KBM-7 (cell line): ENCODE measurements around the gene CIROP.

Experiments
- DNase-seq: peaks from one replicate; pipeline ENCODE4 v3.0.0-alpha.2; 2015
- in situ Hi-C: fragments of 300-500 bp; cut with MboI; formaldehyde crosslinking; loops from 2 replicates; pipeline ENCODE4 v1.14.3; 2020; ENCODE audit warnings: low sequenced_read_pairs, low pct_unique_long_range_greater_than_20kb, mixed read lengths

The CIROP gene

GRCh38 chr14:23071921-23072539 is 32.8 kb downstream of the CIROP start:
- no peak for DNase-seq
- in situ Hi-C loops = no loop called here

GRCh38 chr14:23071244-23071920 is 33.4 kb downstream of the CIROP start:
- in situ Hi-C loops = no loop called here
- DNase-seq = peak; percentile 90

GRCh38 chr14:23070262-23071129 is 34.3 kb downstream of the CIROP start:
- DNase-seq = no peak
- in situ Hi-C loops = no loop called here

GRCh38 chr14:23069413-23069806 is 35.4 kb downstream of the CIROP start:
- DNase-seq = no peak
- in situ Hi-C loops = loop anchor here (10.0 kb wide), 1 partner anchor 85 kb away; the partner anchor contains the start of gene AJUBA

GRCh38 chr14:23068789-23069412 is 35.9 kb downstream of the CIROP start:
- in situ Hi-C loops = loop anchor here (10.0 kb wide), 1 partner anchor 84 kb away; the partner anchor contains the start of gene AJUBA

GRCh38 chr14:23067847-23068788 is 36.7 kb downstream of the CIROP start:
- in situ Hi-C loops = loop anchor here (10.0 kb wide), 1 partner anchor 83 kb away; the partner anchor contains the start of gene AJUBA

More at GRCh38 chr14:23068789-23069412, 35.9 kb downstream of the CIROP start:
- peak; percentile 93 for DNase-seq

GRCh38 chr14:23066855-23067744 is 37.7 kb downstream of the CIROP start:
- DNase-seq = no peak
- in situ Hi-C loops = loop anchor here (10.0 kb wide), 1 partner anchor 82 kb away; the partner anchor contains the start of gene AJUBA

More at GRCh38 chr14:23067847-23068788, 36.7 kb downstream of the CIROP start:
- DNase-seq = no peak

GRCh38 chr14:23066368-23066767 is 38.4 kb downstream of the CIROP start:
- no peak for DNase-seq
- in situ Hi-C loops = loop anchor here (10.0 kb wide), 1 partner anchor 82 kb away; the partner anchor contains the start of gene AJUBA

GRCh38 chr14:23063601-23064000 is 41.2 kb downstream of the CIROP start:
- in situ Hi-C loops = loop anchor here (10.0 kb wide), 1 partner anchor 79 kb away; the partner anchor contains the start of gene AJUBA
- no peak for DNase-seq

- in situ Hi-C loops = loop anchor here (10.0 kb wide), 1 partner anchor 77 kb away; the partner anchor contains the start of gene AJUBA
- no peak for DNase-seq
These were observed 42.8 kb downstream of the CIROP start for GRCh38 chr14:23062002-23062401.

- DNase-seq = no peak
- in situ Hi-C loops = loop anchor here (10.0 kb wide), 1 partner anchor 76 kb away; the partner anchor contains the start of gene AJUBA
These were observed 44.1 kb downstream of the CIROP start for GRCh38 chr14:23060536-23061260.

- DNase-seq = no peak
- in situ Hi-C loops = no loop called here
These were observed 45.9 kb downstream of the CIROP start for GRCh38 chr14:23058654-23059504.

- DNase-seq = peak; percentile 95
- in situ Hi-C loops = no loop called here
These were observed 46.8 kb downstream of the CIROP start for GRCh38 chr14:23057757-23058653.

- in situ Hi-C loops = no loop called here
- DNase-seq = peak; percentile 64
These were observed 47.6 kb downstream of the CIROP start, which contains the start of gene CDH24 for GRCh38 chr14:23056956-23057756. TSS of gene CDH24 (minus strand) at chr14:23057520. CDS start at chr14:23055733, 1,787 bp downstream.
